Smooth muscle cell (in vitro differentiated cells): ENCODE data around the gene FGF22. TPM values are rescaled to one million over a fixed set of nuclear protein-coding genes. Genes with fewer than 3 reads are reported as not detected.
"Not testable (repeated sequence)": the region's sequence is repeated elsewhere in the genome, so short reads cannot be mapped to it uniquely, and the experiment has no call there.

ENCODE experiments used
- DNase-seq: peaks from one replicate; lab custom pipeline; 2025; ENCODE audit not compliant: unreplicated experiment; lab: John Stamatoyannopoulos, UW
- H2AFZ ChIP-seq: fragments of 200-600 bp; sonication (generic); 2 replicates; pipeline ENCODE4 v1.6.0; 2016; ENCODE audit warnings: antibody characterized with exemption, low read depth, mild to moderate bottlenecking
- H3F3A ChIP-seq: fragments of 200-600 bp; sonication (generic); 2 replicates; pipeline ENCODE4 v1.6.0; 2017; ENCODE audit warnings: antibody characterized with exemption, low read depth
- H3K27ac ChIP-seq: fragments of 200-600 bp; sonication (generic); 2 replicates; pipeline ENCODE4 v1.5.1; 2016; ENCODE audit warnings: low read depth, mild to moderate bottlenecking
- H3K27me3 ChIP-seq: fragments of 200-600 bp; sonication (generic); 2 replicates; pipeline ENCODE4 v1.6.1; 2016; ENCODE audit warnings: low read depth, mild to moderate bottlenecking
- H3K36me3 ChIP-seq: fragments of 200-600 bp; sonication (generic); 2 replicates; pipeline ENCODE4 v1.5.1; 2016; ENCODE audit warnings: low read depth
- H3K4me1 ChIP-seq: fragments of 200-600 bp; sonication (generic); 2 replicates; pipeline ENCODE4 v1.5.1; 2016; ENCODE audit warnings: low read depth
- H3K4me2 ChIP-seq: fragments of 200-600 bp; sonication (generic); 2 replicates; pipeline ENCODE4 v1.6.0; 2016; ENCODE audit warnings: mild to moderate bottlenecking
- H3K4me3 ChIP-seq: fragments of 200-600 bp; sonication (generic); 2 replicates; pipeline ENCODE4 v1.5.1; 2016; ENCODE audit warnings: mild to moderate bottlenecking
- H3K79me2 ChIP-seq: fragments of 200-600 bp; sonication (generic); 2 replicates; pipeline ENCODE4 v1.6.0; 2016; ENCODE audit warnings: low read depth, mild to moderate bottlenecking
- H3K9ac ChIP-seq: fragments of 200-600 bp; sonication (generic); 2 replicates; pipeline ENCODE4 v1.6.0; 2016; ENCODE audit warnings: low read depth
- H3K9me3 ChIP-seq: fragments of 200-600 bp; sonication (generic); replicated peaks from 2 replicates; pipeline ENCODE4 v1.5.1; 2016; ENCODE audit warnings: low read depth
- H4K20me1 ChIP-seq: fragments of 200-600 bp; sonication (generic); 2 replicates; pipeline ENCODE4 v1.6.0; 2016; ENCODE audit warnings: low read depth
- WGBS: methylation state at CpG from one replicate; pipeline ENCODE4 v1.1.7; 2016; ENCODE audit warnings: low lambda C conversion rate; 5-methylcytosine and 5-hydroxymethylcytosine counted together
- polyA plus RNA-seq: library from polyadenylated mRNA; unstranded; fragments of >200 nt; fragmentation: Nextera tagmentation; extraction: Ambion mirVana; gene quantifications from 2 replicates; pipeline ENCODE4 v1.2.1, GENCODE V29; 2016
- total RNA-seq: library from RNA; depleted of rRNA; stranded (reverse); fragments of >200 nt; gene quantifications from 2 replicates; pipeline ENCODE4 v1.2.3, GENCODE V29; 2014
- TF ChIP-seq, protein P1 (sequence below): fragments of 200-600 bp; sonication (generic); IDR thresholded peaks from 2 replicates; pipeline ENCODE4 v1.5.1; 2017; ENCODE audit warnings: borderline replicate concordance, mild to moderate bottlenecking, antibody characterized with exemption; ENCODE audit not compliant: insufficient read depth, poor library complexity, severe bottlenecking

The FGF22 gene
- total and polyA plus RNA-seq, 2 experiments from 2014 or later = 0.18 TPM; not detected in 1

DNA sequence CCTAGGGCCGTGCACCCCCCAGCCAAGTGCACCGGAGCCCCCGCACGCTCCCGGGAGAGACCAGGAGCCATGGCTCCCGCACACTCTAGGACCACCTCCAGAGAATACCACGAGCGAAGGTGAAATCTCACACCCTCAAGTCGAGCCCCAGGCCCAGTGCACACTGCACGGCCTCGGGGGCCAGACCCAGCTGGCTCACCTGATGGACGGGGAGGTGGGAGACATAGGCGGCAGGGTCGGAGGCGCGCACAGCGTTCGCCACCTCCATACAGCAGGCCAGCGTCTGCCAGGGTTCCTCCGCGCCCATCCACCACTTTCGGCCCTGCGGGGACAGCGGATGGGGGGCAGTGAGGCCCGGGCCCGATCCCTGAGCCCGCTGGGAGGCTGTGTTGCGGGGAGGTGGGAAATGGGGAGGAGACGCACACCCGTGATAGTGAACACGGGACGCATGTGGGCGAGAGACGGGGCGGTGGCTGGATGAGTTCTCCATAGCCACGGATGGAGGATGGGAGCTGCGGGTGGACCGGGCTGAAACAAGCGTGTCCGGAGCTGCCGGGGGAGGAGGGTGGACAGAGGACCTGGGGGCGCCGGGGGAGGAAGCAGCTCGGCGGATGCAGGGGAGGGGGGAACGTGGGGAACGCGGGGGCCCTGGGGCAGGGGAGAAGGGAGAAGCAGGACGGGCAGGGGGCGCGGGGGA, 19.4 kb upstream of the FGF22 start:
- peaks cover 8% of the 10 kb centered on the region for H4K20me1 ChIP-seq
- no peaks in the 10 kb centered on the region for H3K9me3 ChIP-seq
- no peak overlapping the region for H3K27ac ChIP-seq
- no peak overlapping the region for H3K9ac ChIP-seq
- H3K4me3 ChIP-seq = no peak overlapping the region
- no peaks in the 10 kb centered on the region for H3K79me2 ChIP-seq
- H2AFZ ChIP-seq = no peak overlapping the region
- H3F3A ChIP-seq = no peaks in the 10 kb centered on the region
- no peaks in the 10 kb centered on the region for H3K4me1 ChIP-seq
- H3K27me3 ChIP-seq = no peaks in the 10 kb centered on the region
- H3K4me2 ChIP-seq = no peak overlapping the region
- H3K36me3 ChIP-seq = no peaks in the 10 kb centered on the region
- DNase-seq = no peak
- TF ChIP-seq, protein P1, sequence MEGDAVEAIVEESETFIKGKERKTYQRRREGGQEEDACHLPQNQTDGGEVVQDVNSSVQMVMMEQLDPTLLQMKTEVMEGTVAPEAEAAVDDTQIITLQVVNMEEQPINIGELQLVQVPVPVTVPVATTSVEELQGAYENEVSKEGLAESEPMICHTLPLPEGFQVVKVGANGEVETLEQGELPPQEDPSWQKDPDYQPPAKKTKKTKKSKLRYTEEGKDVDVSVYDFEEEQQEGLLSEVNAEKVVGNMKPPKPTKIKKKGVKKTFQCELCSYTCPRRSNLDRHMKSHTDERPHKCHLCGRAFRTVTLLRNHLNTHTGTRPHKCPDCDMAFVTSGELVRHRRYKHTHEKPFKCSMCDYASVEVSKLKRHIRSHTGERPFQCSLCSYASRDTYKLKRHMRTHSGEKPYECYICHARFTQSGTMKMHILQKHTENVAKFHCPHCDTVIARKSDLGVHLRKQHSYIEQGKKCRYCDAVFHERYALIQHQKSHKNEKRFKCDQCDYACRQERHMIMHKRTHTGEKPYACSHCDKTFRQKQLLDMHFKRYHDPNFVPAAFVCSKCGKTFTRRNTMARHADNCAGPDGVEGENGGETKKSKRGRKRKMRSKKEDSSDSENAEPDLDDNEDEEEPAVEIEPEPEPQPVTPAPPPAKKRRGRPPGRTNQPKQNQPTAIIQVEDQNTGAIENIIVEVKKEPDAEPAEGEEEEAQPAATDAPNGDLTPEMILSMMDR = no peak
- 99% methylated on average over 26 of the region's 51 CpGs for WGBS

DNA sequence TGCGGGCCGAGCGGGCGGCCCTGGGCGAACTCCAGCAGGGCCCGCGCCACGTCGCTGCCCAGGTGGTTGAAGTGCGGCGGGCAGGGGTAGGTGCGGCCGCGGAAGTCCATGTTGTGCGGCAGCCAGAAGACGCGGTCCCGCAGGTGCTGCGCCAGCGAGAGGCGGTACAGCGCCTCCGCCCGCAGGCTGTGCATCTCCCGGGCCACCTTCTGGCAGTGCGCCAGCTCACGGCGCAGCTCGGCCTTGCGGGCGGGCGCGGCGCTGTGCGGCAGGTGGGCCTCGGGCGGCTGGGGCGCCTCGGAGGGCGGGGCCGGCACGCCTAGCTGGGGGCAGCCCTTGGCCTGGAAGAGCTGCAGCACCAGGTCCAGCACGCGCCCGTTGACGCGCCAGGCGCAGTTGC, 18.5 kb upstream of the FGF22 start:
- not testable (repeated sequence) for H3K4me2 ChIP-seq
- WGBS = 98% methylated on average over 40 of the region's 48 CpGs

DNA sequence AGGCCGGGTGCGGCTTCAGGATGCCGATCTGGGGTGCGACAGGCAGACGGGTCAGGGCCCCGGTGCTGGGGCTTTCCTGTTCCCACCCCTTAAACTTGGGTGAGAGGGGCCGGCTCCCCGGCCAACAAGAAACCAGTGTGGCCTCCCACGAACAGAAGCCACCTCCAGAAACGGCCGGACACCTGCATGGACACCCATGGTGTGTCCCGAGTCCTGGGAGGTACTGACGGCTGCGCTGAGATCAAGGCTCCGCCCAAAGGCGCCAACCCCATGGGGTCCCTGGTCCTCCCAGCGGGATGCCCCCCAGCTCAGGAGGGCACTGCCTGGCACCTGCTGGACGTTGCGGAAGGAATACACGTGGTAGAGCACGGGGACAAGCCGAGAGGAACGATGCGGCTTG, 17.9 kb upstream of the FGF22 start:
- no peak overlapping the region for H3K4me2 ChIP-seq
- H3K4me1 ChIP-seq = no peaks in the 10 kb centered on the region
- no peaks in the 10 kb centered on the region for H3K27me3 ChIP-seq
- no peak overlapping the region for H3K27ac ChIP-seq
- TF ChIP-seq, protein P1 = no peak
- 98% methylated on average over 24 of the region's 24 CpGs for WGBS
- H3F3A ChIP-seq = no peaks in the 10 kb centered on the region
- DNase-seq = no peak
- no peaks in the 10 kb centered on the region for H3K79me2 ChIP-seq
- no peak overlapping the region for H2AFZ ChIP-seq
- peaks cover 15% of the 10 kb centered on the region for H4K20me1 ChIP-seq
- no peaks in the 10 kb centered on the region for H3K9me3 ChIP-seq
- no peak overlapping the region for H3K9ac ChIP-seq
- no peak overlapping the region for H3K4me3 ChIP-seq
- no peaks in the 10 kb centered on the region for H3K36me3 ChIP-seq

More for the DNA sequence above, 18.5 kb upstream of the FGF22 start:
- H4K20me1 ChIP-seq = peaks cover 15% of the 10 kb centered on the region
- not testable (repeated sequence) for H3K9ac ChIP-seq, H3K27me3 ChIP-seq, H3K9me3 ChIP-seq, DNase-seq, H3K36me3 ChIP-seq, H2AFZ ChIP-seq, H3K4me1 ChIP-seq, H3K27ac ChIP-seq, H3K79me2 ChIP-seq, H3K4me3 ChIP-seq, H3F3A ChIP-seq

DNA sequence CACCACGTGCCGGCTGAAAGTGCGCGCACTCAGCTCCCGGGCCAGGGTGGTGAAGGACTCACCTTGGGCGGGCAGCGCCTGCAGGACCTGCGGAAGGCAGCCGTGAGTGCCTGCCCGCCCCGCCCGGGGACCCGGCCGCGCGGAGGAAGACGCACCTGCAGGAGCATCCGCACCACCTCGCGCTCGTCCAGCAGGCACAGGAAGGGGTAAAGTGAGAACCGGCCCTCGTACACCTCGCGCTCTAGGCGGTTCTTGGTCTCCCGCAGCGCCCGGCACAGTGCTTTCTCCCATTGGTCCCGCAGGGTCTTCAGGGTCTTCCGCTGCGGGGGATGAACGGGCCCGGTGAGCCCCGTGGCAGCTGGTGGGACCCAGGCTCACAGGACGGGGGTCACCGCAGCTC, 17.0 kb upstream of the FGF22 start:
- H3K27me3 ChIP-seq = no peaks in the 10 kb centered on the region
- H3K9me3 ChIP-seq = no peaks in the 10 kb centered on the region
- TF ChIP-seq, protein P1 = no peak
- H3K9ac ChIP-seq = no peak overlapping the region
- 98% methylated on average over 29 of the region's 37 CpGs for WGBS
- H2AFZ ChIP-seq = no peak overlapping the region
- no peaks in the 10 kb centered on the region for H3K36me3 ChIP-seq
- peaks cover 15% of the 10 kb centered on the region for H4K20me1 ChIP-seq
- H3K79me2 ChIP-seq = no peaks in the 10 kb centered on the region
- no peaks in the 10 kb centered on the region for H3K4me1 ChIP-seq
- H3K4me3 ChIP-seq = no peak overlapping the region
- no peaks in the 10 kb centered on the region for H3F3A ChIP-seq
- H3K4me2 ChIP-seq = no peak overlapping the region
- DNase-seq = no peak
- H3K27ac ChIP-seq = no peak overlapping the region
